Suprapubic skin (tissue), 4 donors: ENCODE results near the gene PDGFRA. TPM values are rescaled to one million over a fixed set of nuclear protein-coding genes. Genes with fewer than 3 reads are reported as not detected.

ENCODE experiments used
- DNase-seq, 2 donors: peaks; one replicate each; pipeline ENCODE4 v3.0.0-alpha.2; 2019; ENCODE audit warnings: low spot score in 2 of 2
- H3K27ac ChIP-seq: fragments of 200-600 bp; sonication (generic); one replicate; pipeline ENCODE4 v1.5.1; 2019
- H3K27me3 ChIP-seq: fragments of 200-600 bp; sonication (generic); one replicate; pipeline ENCODE4 v1.5.1; 2019
- H3K36me3 ChIP-seq: fragments of 200-600 bp; sonication (generic); one replicate; pipeline ENCODE4 v1.5.1; 2019
- H3K4me1 ChIP-seq: fragments of 200-600 bp; sonication (generic); one replicate; pipeline ENCODE4 v1.5.1; 2019
- H3K4me3 ChIP-seq: fragments of 200-600 bp; sonication (generic); one replicate; pipeline ENCODE4 v1.5.1; 2019; ENCODE audit warnings: mild to moderate bottlenecking
- H3K9me3 ChIP-seq: fragments of 200-600 bp; sonication (generic); one replicate; pipeline ENCODE4 v1.5.1; 2019
- CTCF ChIP-seq, 2 donors: fragments of 200-600 bp in 1 of 2; fragments of 450-650 bp in 1 of 2; sonication (generic) in 1 of 2; IDR thresholded peaks; one replicate each; pipeline ENCODE4 v1.5.1; 2016 to 2019; ENCODE audit warnings: antibody characterized with exemption in 2 of 2, mild to moderate bottlenecking in 1 of 2, moderate library complexity in 1 of 2
- EP300 ChIP-seq: sonication (generic); formaldehyde crosslinking; IDR thresholded peaks from one replicate; pipeline ENCODE4 v1.6.1; 2017; ENCODE audit warnings: antibody characterized with exemption
- POLR2A ChIP-seq, 2 donors: fragments of 450-650 bp; IDR thresholded peaks; one replicate each; pipeline ENCODE4 v1.6.1; 2017; ENCODE audit warnings: antibody characterized with exemption in 2 of 2, mild to moderate bottlenecking in 2 of 2, moderate library complexity in 2 of 2
- POLR2AphosphoS5 ChIP-seq, 3 donors: sonication (generic); formaldehyde crosslinking; IDR thresholded peaks; one replicate each; pipeline ENCODE4 v1.6.1; 2017; ENCODE audit warnings: antibody characterized with exemption in 3 of 3
- WGBS: methylation state at CpG from one replicate; pipeline ENCODE4 v1.1.5; 2018; 5-methylcytosine and 5-hydroxymethylcytosine counted together
- total RNA-seq, 4 donors: library from RNA; depleted of rRNA; stranded (reverse); fragments of >200 nt; gene quantifications; one replicate each; pipeline ENCODE4 v1.1.0, GENCODE V29; 2016

The PDGFRA gene
- total RNA-seq, 4 donors from 2014 or later, result 14.6 to 25.1 (median 17.1) TPM

- no peak for DNase-seq
- TF ChIP-seq POLR2A (IDR thresholded peaks at IDR 0.05), result no peak
- no peak for TF ChIP-seq POLR2AphosphoS5 (IDR thresholded peaks at IDR 0.05)
- no peak for TF ChIP-seq CTCF (IDR thresholded peaks at IDR 0.05)
- no peak for TF ChIP-seq EP300
- Histone ChIP-seq H3K27me3 (no peaks in the 10 kb centered on the region), H3K36me3 (peaks cover 20% of the 10 kb centered on the region), H3K4me3 (no peak overlapping the region), H3K4me1 (no peaks in the 10 kb centered on the region), H3K27ac (no peak overlapping the region), H3K9me3 (no peaks in the 10 kb centered on the region)
- 95% methylated on average over 2 of the region's 2 CpGs for WGBS
Observed at GRCh38 chr4:54289316-54289715, 60.2 kb downstream of the PDGFRA start.

- Histone ChIP-seq H3K4me1 (no peaks in the 10 kb centered on the region), H3K36me3 (peaks cover 21% of the 10 kb centered on the region), H3K9me3 (no peaks in the 10 kb centered on the region), H3K27ac (no peak overlapping the region), H3K4me3 (no peak overlapping the region), H3K27me3 (no peaks in the 10 kb centered on the region)
- TF ChIP-seq EP300 (no peak), POLR2A (IDR thresholded peaks at IDR 0.05) (no peak), CTCF (IDR thresholded peaks at IDR 0.05) (no peak), POLR2AphosphoS5 (IDR thresholded peaks at IDR 0.05) (no peak)
- 91% methylated on average over 3 of the region's 3 CpGs for WGBS
- DNase-seq, result no peak
Observed at GRCh38 chr4:54290980-54291379, 61.9 kb downstream of the PDGFRA start.

GRCh38 chr4:54296548-54297203 lies 67.6 kb downstream of the PDGFRA start:
- no peak for TF ChIP-seq CTCF (IDR thresholded peaks at IDR 0.05)
- TF ChIP-seq POLR2A (IDR thresholded peaks at IDR 0.05), result no peak
- no peak for TF ChIP-seq EP300
- TF ChIP-seq POLR2AphosphoS5 (IDR thresholded peaks at IDR 0.05), result no peak
- Histone ChIP-seq H3K36me3 (peaks cover 4% of the 10 kb centered on the region), H3K4me1 (no peaks in the 10 kb centered on the region), H3K4me3 (no peak overlapping the region), H3K27ac (no peak overlapping the region), H3K9me3 (no peaks in the 10 kb centered on the region), H3K27me3 (no peaks in the 10 kb centered on the region)
- 77% methylated on average over 7 of the region's 7 CpGs for WGBS
- DNase-seq, result no peak

GRCh38 chr4:54308110-54308509 lies 79.0 kb downstream of the PDGFRA start:
- WGBS, result 73% methylated on average over 2 of the region's 2 CpGs
- Histone ChIP-seq H3K36me3 (no peaks in the 10 kb centered on the region), H3K27ac (no peak overlapping the region), H3K4me3 (no peak overlapping the region), H3K9me3 (peaks cover 10% of the 10 kb centered on the region), H3K4me1 (no peaks in the 10 kb centered on the region), H3K27me3 (no peaks in the 10 kb centered on the region)
- TF ChIP-seq POLR2A (IDR thresholded peaks at IDR 0.05), result no peak
- no peak for TF ChIP-seq CTCF (IDR thresholded peaks at IDR 0.05)
- no peak for TF ChIP-seq EP300
- TF ChIP-seq POLR2AphosphoS5 (IDR thresholded peaks at IDR 0.05), result no peak
- DNase-seq, result no peak

- DNase-seq, result no peak
- Histone ChIP-seq H3K27me3 (no peaks in the 10 kb centered on the region), H3K27ac (no peak overlapping the region), H3K4me3 (no peak overlapping the region), H3K4me1 (no peaks in the 10 kb centered on the region), H3K9me3 (no peaks in the 10 kb centered on the region), H3K36me3 (no peaks in the 10 kb centered on the region)
- 57% methylated on average over 4 of the region's 4 CpGs for WGBS
- no peak for TF ChIP-seq POLR2AphosphoS5 (IDR thresholded peaks at IDR 0.05)
Observed at GRCh38 chr4:54315561-54316538, 86.8 kb downstream of the PDGFRA start.
